ENCODE data around the gene MBD3.

The MBD3 gene

DNA sequence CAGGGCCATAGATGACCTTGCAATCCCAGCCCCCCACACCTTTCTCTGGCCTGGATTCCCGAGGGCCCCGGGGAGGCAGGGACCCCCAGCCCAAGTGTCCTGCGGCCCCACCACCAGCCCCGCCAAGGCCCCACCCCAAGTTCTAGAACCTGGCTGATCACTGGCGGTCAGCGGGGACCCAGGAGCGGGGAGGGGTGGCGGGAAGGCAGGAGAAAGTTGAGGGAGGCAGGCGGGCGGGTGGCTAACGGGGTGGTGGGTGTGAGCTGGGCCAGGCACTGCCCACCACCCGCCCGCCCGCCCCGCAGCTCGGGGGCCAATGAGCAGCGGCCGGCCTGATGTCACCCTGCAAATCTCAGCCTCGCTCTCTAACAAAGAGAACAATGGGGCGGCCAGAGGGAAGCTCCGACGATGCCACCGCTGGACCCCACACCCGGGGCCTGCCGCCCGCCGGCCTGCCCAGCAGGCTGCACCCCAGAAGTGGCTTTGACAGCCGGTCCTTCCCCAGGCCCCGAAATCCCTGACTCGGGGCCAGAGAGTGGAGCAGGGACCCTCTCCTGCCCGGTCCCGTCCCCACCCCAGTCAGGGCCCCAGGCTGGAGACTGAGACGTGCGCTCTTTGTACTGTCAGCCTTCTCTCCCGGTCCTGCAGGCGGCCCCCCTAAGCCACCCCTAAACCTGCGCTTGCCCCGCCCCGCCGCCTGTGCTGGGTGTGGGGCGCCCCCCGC is 26.1 kb downstream of the MBD3 start:
- H3K4me2 ChIP-seq (ENCODE audit: low read length): peak overlapping the region; percentile 69
- peak overlapping the region; percentile 97 for H3K4ac ChIP-seq (ENCODE audit: low read depth, low read length)
- peak overlapping the region; percentile 98 for H3K56ac ChIP-seq (ENCODE audit: low read length)
- DNase-seq: peak; percentile 88
- peak overlapping the region; percentile 93 for H2BK5ac ChIP-seq (ENCODE audit: low read length)
- H3K36me3 ChIP-seq (ENCODE audit: control insufficient read depth, insufficient read depth, low read length): no peaks in the 10 kb centered on the region
- peaks cover 15% of the 10 kb centered on the region for H3K79me1 ChIP-seq (ENCODE audit: low read length)
- no peaks in the 10 kb centered on the region for H3K27me3 ChIP-seq (ENCODE audit: insufficient read depth, low read length, poor library complexity)
- peak overlapping the region; percentile 78 for H2AK5ac ChIP-seq (ENCODE audit: low read length)
- peak overlapping the region; percentile 66 for H4K8ac ChIP-seq (ENCODE audit: low read depth, low read length)
- peak overlapping the region; percentile 95 for H3K4me3 ChIP-seq (ENCODE audit: low read length)
- no peak overlapping the region for H4K5ac ChIP-seq (ENCODE audit: low read length)
- peaks cover 2% of the 10 kb centered on the region for H3K4me1 ChIP-seq (ENCODE audit: control insufficient read depth, low read depth, low read length)
- H3K9ac ChIP-seq (ENCODE audit: low read length): peak overlapping the region; percentile 99
- WGBS (ENCODE audit: extremely low coverage, insufficient coverage, low lambda C conversion rate): no CpG with 5 or more reads among the region's 42 CpGs
- peak overlapping the region; percentile 78 for H3K27ac ChIP-seq (ENCODE audit: low read depth, low read length)
- peak overlapping the region; percentile 98 for H3K18ac ChIP-seq (ENCODE audit: low read length)
- peak overlapping the region; percentile 18 for H2BK120ac ChIP-seq (ENCODE audit: low read depth, low read length)
- H2BK15ac ChIP-seq (replicated peaks; ENCODE audit: low read depth): no peak overlapping the region
- peaks cover 51% of the 10 kb centered on the region for H3K79me2 ChIP-seq (ENCODE audit: control insufficient read depth, insufficient read depth, low read length)
- peak overlapping the region; percentile 94 for H3K23ac ChIP-seq (ENCODE audit: low read length)

- Histone ChIP-seq H3K36me3 (ENCODE audit: control insufficient read depth, insufficient read depth, low read length) (peaks cover 3% of the 10 kb centered on the region), H3K18ac (ENCODE audit: low read length) (no peak overlapping the region), H3K56ac (ENCODE audit: low read length) (no peak overlapping the region), H2BK5ac (ENCODE audit: low read length) (no peak overlapping the region), H4K5ac (ENCODE audit: low read length) (no peak overlapping the region), H3K4me1 (ENCODE audit: control insufficient read depth, low read depth, low read length) (peaks cover 2% of the 10 kb centered on the region), H3K79me1 (ENCODE audit: low read length) (peaks cover 34% of the 10 kb centered on the region), H2BK15ac (replicated peaks; ENCODE audit: low read depth) (no peak overlapping the region), H3K9ac (ENCODE audit: low read length) (no peak overlapping the region), H2AK5ac (ENCODE audit: low read length) (no peak overlapping the region), H4K8ac (ENCODE audit: low read depth, low read length) (no peak overlapping the region), H2BK120ac (ENCODE audit: low read depth, low read length) (no peak overlapping the region), H3K27me3 (ENCODE audit: insufficient read depth, low read length, poor library complexity) (no peaks in the 10 kb centered on the region), H3K27ac (ENCODE audit: low read depth, low read length) (no peak overlapping the region), H3K4me3 (ENCODE audit: low read length) (no peak overlapping the region), H3K23ac (ENCODE audit: low read length) (no peak overlapping the region), H3K4ac (ENCODE audit: low read depth, low read length) (no peak overlapping the region), H3K4me2 (ENCODE audit: low read length) (no peak overlapping the region), H3K79me2 (ENCODE audit: control insufficient read depth, insufficient read depth, low read length) (peaks cover 78% of the 10 kb centered on the region)
- DNase-seq: no peak
- WGBS (ENCODE audit: extremely low coverage, insufficient coverage, low lambda C conversion rate): no CpG with 5 or more reads among the region's 6 CpGs
These were observed 29.4 kb downstream of the MBD3 start for GRCh38 chr19:1563251-1563650.

DNA sequence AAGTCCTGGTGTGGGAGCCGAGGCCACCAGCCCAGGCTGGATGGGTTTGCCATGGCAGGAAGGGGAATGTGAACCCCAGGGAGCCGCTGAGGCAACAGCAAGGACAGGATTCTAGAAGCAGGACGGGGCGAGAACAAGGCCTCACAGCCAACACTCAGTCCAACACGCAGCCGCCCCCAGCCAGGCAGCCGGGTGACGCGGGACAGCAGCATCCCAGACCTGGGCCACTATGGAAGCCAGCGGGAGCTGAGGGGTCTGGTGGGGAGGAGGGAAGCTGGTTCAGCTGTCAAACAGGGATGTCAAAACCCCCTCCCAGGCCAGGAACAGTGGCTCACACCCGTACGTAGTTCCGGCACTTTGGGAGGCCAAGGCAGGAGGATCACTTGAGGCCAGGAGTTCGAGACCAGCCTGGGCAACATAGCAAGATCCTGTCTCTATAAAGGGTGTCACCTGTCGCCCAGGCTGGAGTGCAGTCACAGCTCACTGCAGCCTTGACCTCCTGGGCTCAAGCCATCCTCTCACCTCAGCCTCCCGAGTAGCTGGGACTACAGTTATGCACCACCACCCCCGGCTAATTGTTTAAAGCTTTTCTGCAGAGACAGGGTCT is 31.3 kb downstream of the MBD3 start:
- H3K18ac ChIP-seq (ENCODE audit: low read length): no peak overlapping the region
- H4K5ac ChIP-seq (ENCODE audit: low read length): no peak overlapping the region
- H3K27ac ChIP-seq (ENCODE audit: low read depth, low read length): no peak overlapping the region
- no peak overlapping the region for H3K23ac ChIP-seq (ENCODE audit: low read length)
- H2BK15ac ChIP-seq (replicated peaks; ENCODE audit: low read depth): no peak overlapping the region
- no peak overlapping the region for H2BK120ac ChIP-seq (ENCODE audit: low read depth, low read length)
- H3K27me3 ChIP-seq (ENCODE audit: insufficient read depth, low read length, poor library complexity): no peaks in the 10 kb centered on the region
- H2BK5ac ChIP-seq (ENCODE audit: low read length): no peak overlapping the region
- peaks cover 2% of the 10 kb centered on the region for H3K4me1 ChIP-seq (ENCODE audit: control insufficient read depth, low read depth, low read length)
- H2AK5ac ChIP-seq (ENCODE audit: low read length): no peak overlapping the region
- peaks cover 6% of the 10 kb centered on the region for H3K36me3 ChIP-seq (ENCODE audit: control insufficient read depth, insufficient read depth, low read length)
- H3K4me2 ChIP-seq (ENCODE audit: low read length): no peak overlapping the region
- no CpG with 5 or more reads among the region's 17 CpGs for WGBS (ENCODE audit: extremely low coverage, insufficient coverage, low lambda C conversion rate)
- H3K4me3 ChIP-seq (ENCODE audit: low read length): no peak overlapping the region
- no peak for DNase-seq
- H3K79me1 ChIP-seq (ENCODE audit: low read length): peaks cover 37% of the 10 kb centered on the region
- peaks cover 68% of the 10 kb centered on the region for H3K79me2 ChIP-seq (ENCODE audit: control insufficient read depth, insufficient read depth, low read length)
- H4K8ac ChIP-seq (ENCODE audit: low read depth, low read length): no peak overlapping the region
- no peak overlapping the region for H3K9ac ChIP-seq (ENCODE audit: low read length)
- no peak overlapping the region for H3K56ac ChIP-seq (ENCODE audit: low read length)
- no peak overlapping the region for H3K4ac ChIP-seq (ENCODE audit: low read depth, low read length)

GRCh38 chr19:1560286-1560882 is 32.3 kb downstream of the MBD3 start:
- Histone ChIP-seq H2AK5ac (ENCODE audit: low read length) (no peak overlapping the region), H3K18ac (ENCODE audit: low read length) (no peak overlapping the region), H2BK120ac (ENCODE audit: low read depth, low read length) (no peak overlapping the region), H3K56ac (ENCODE audit: low read length) (no peak overlapping the region), H3K79me2 (ENCODE audit: control insufficient read depth, insufficient read depth, low read length) (peaks cover 59% of the 10 kb centered on the region), H3K4me1 (ENCODE audit: control insufficient read depth, low read depth, low read length) (no peaks in the 10 kb centered on the region), H3K4me3 (ENCODE audit: low read length) (no peak overlapping the region), H2BK15ac (replicated peaks; ENCODE audit: low read depth) (no peak overlapping the region), H3K79me1 (ENCODE audit: low read length) (peaks cover 37% of the 10 kb centered on the region), H3K27ac (ENCODE audit: low read depth, low read length) (no peak overlapping the region), H3K9ac (ENCODE audit: low read length) (no peak overlapping the region), H2BK5ac (ENCODE audit: low read length) (no peak overlapping the region), H3K4me2 (ENCODE audit: low read length) (no peak overlapping the region), H4K8ac (ENCODE audit: low read depth, low read length) (no peak overlapping the region), H3K27me3 (ENCODE audit: insufficient read depth, low read length, poor library complexity) (no peaks in the 10 kb centered on the region), H3K4ac (ENCODE audit: low read depth, low read length) (no peak overlapping the region), H3K36me3 (ENCODE audit: control insufficient read depth, insufficient read depth, low read length) (peaks cover 6% of the 10 kb centered on the region), H3K23ac (ENCODE audit: low read length) (no peak overlapping the region), H4K5ac (ENCODE audit: low read length) (no peak overlapping the region)
- WGBS (ENCODE audit: extremely low coverage, insufficient coverage, low lambda C conversion rate): no CpG with 5 or more reads among the region's 25 CpGs
- no peak for DNase-seq

GRCh38 chr19:1558552-1558951 is 34.1 kb downstream of the MBD3 start:
- Histone ChIP-seq H2AK5ac (ENCODE audit: low read length) (no peak overlapping the region), H3K4me3 (ENCODE audit: low read length) (no peak overlapping the region), H2BK5ac (ENCODE audit: low read length) (no peak overlapping the region), H3K27ac (ENCODE audit: low read depth, low read length) (no peak overlapping the region), H3K4me1 (ENCODE audit: control insufficient read depth, low read depth, low read length) (no peaks in the 10 kb centered on the region), H3K4me2 (ENCODE audit: low read length) (no peak overlapping the region), H3K18ac (ENCODE audit: low read length) (no peak overlapping the region), H3K27me3 (ENCODE audit: insufficient read depth, low read length, poor library complexity) (no peaks in the 10 kb centered on the region), H4K8ac (ENCODE audit: low read depth, low read length) (no peak overlapping the region), H3K23ac (ENCODE audit: low read length) (no peak overlapping the region), H3K79me2 (ENCODE audit: control insufficient read depth, insufficient read depth, low read length) (peaks cover 41% of the 10 kb centered on the region), H4K5ac (ENCODE audit: low read length) (no peak overlapping the region), H3K56ac (ENCODE audit: low read length) (no peak overlapping the region), H3K36me3 (ENCODE audit: control insufficient read depth, insufficient read depth, low read length) (peaks cover 9% of the 10 kb centered on the region), H2BK120ac (ENCODE audit: low read depth, low read length) (no peak overlapping the region), H3K4ac (ENCODE audit: low read depth, low read length) (no peak overlapping the region), H3K9ac (ENCODE audit: low read length) (no peak overlapping the region), H2BK15ac (replicated peaks; ENCODE audit: low read depth) (no peak overlapping the region), H3K79me1 (ENCODE audit: low read length) (peaks cover 28% of the 10 kb centered on the region)
- no CpG with 5 or more reads among the region's 12 CpGs for WGBS (ENCODE audit: extremely low coverage, insufficient coverage, low lambda C conversion rate)
- no peak for DNase-seq
